Measurements from ENCODE around the gene TBL1XR1.

TBL1XR1 gene

DNA sequence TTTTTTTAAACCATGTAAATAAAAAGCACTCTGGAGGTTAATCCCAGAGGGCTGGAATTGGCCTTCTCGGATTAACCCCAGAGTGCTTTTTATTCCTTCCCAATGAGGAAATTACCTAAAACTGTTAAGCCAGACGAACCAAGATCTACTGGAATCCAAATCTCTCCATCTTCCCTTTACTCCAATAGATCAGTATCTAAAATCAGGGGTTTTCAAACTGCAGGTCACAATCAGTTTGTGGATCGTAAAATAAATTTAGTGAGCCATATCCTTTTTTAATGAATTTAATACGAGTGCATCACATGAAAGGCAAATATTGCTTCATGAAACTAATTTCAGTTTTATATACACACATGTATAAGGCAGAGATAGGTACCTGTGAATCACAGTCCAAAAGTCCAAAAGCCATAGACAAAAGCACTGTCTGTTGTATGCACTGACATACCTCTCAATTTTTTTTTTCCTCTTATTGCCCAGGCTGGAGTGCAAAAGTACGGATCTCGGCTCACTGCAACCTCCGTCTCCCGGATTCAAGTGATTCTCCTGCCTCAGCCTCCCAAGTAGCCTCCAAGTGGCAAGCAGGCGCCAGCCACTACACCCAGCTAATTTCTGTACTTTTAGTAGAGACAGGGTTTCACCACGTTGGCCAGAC, 61.3 kb downstream of the TBL1XR1 start:
- Histone ChIP-seq H3K9ac (ENCODE audit: low read length) (no peak overlapping the region), H3K4me1 (ENCODE audit: insufficient read depth, low read length) (peaks cover 20% of the 10 kb centered on the region)

DNA sequence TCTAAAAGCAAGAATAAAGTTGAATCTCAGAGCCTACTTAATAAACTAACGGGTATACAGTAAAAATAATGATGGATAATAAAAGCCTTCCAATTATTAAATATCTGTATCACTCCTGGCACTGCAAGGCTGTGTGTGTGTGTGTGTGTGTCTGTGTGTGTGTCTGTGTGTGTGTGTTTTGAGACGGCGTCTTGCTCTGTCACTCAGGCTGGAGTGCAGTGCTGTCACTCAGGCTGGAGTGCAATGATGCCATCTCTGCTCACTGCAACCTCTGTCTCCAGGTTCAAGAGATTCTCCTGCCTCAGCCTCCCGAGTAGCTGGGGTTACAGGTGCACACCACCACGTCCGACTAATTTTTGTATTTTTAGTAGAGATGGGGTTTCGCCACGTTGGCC, 62.5 kb downstream of the TBL1XR1 start:
- Histone ChIP-seq H3K27me3 (ENCODE audit: control insufficient read depth in 1 of 2, insufficient read depth in 2 of 2, low read length in 2 of 2) (no peaks in the 10 kb centered on the region), H3K9ac (ENCODE audit: low read length) (no peak overlapping the region), H3K9me3 (ENCODE audit: low read length) (no peaks in the 10 kb centered on the region), H3K27ac (ENCODE audit: low read depth, low read length) (no peak overlapping the region), H3K4me1 (ENCODE audit: insufficient read depth, low read length) (peaks cover 20% of the 10 kb centered on the region), H3K36me3 (ENCODE audit: insufficient read depth, low read length) (no peaks in the 10 kb centered on the region), H3K4me3 (ENCODE audit: low read depth in 1 of 2, low read length in 2 of 2) (no peak overlapping the region)

More for the DNA sequence above, 61.3 kb downstream of the TBL1XR1 start:
- Histone ChIP-seq H3K27me3 (ENCODE audit: control insufficient read depth in 1 of 2, insufficient read depth in 2 of 2, low read length in 2 of 2) (no peaks in the 10 kb centered on the region), H3K9me3 (ENCODE audit: low read length) (no peaks in the 10 kb centered on the region), H3K36me3 (ENCODE audit: insufficient read depth, low read length) (no peaks in the 10 kb centered on the region), H3K27ac (ENCODE audit: low read depth, low read length) (no peak overlapping the region), H3K4me3 (ENCODE audit: low read depth in 1 of 2, low read length in 2 of 2) (no peak overlapping the region)

DNA sequence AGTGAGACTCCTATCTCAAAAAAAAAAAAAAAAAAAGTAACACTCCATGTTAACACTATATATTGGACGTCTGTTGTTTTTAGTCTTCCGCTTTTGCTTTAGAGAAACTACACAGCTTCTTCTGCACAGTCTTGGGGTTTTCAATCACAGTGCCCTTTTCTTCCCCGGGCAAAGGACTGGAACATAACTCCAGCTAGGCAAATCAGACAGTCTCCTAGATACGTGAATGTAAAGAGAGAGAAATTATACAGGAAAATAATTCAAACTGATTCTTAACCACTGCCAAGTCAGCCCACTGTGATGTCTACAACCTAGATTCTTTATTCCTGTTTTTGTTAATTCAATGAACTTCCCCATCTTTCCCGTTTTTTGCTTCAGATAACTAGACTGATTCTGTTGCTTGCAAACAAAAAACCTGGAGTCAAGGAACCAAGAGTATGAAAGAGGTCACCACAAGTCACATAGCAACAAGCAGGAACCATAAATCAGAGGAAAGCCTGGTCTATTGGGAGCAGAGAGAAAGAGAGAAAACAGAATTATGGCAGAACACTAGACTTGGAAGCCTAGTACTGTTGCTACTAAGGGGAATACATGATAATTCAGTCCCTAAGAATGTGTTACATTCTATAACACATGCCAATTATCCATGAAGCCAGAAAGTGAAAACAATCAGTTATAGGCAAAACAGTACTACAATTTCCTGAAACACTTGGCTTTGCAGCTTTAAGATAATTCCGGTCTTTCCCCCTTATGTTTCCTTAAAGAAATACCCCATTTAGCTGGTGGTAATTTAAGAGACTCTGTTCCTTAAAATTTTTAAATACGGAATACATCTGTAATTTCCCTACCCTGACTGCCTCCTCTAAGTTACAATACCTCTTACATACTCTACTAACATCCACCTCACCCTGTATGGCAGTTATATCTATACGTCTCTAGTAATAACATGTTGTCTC, 63.1 kb downstream of the TBL1XR1 start:
- no peaks in the 10 kb centered on the region for H3K27me3 ChIP-seq (ENCODE audit: control insufficient read depth in 1 of 2, insufficient read depth in 2 of 2, low read length in 2 of 2)
- H3K9me3 ChIP-seq (ENCODE audit: low read length), result no peaks in the 10 kb centered on the region
- no peaks in the 10 kb centered on the region for H3K36me3 ChIP-seq (ENCODE audit: insufficient read depth, low read length)
- H3K4me3 ChIP-seq (ENCODE audit: low read depth in 1 of 2, low read length in 2 of 2), result no peak overlapping the region
- peaks cover 20% of the 10 kb centered on the region for H3K4me1 ChIP-seq (ENCODE audit: insufficient read depth, low read length)
- no peak overlapping the region for H3K9ac ChIP-seq (ENCODE audit: low read length)
- H3K27ac ChIP-seq (ENCODE audit: low read depth, low read length), result peak overlapping the region; percentile 39

DNA sequence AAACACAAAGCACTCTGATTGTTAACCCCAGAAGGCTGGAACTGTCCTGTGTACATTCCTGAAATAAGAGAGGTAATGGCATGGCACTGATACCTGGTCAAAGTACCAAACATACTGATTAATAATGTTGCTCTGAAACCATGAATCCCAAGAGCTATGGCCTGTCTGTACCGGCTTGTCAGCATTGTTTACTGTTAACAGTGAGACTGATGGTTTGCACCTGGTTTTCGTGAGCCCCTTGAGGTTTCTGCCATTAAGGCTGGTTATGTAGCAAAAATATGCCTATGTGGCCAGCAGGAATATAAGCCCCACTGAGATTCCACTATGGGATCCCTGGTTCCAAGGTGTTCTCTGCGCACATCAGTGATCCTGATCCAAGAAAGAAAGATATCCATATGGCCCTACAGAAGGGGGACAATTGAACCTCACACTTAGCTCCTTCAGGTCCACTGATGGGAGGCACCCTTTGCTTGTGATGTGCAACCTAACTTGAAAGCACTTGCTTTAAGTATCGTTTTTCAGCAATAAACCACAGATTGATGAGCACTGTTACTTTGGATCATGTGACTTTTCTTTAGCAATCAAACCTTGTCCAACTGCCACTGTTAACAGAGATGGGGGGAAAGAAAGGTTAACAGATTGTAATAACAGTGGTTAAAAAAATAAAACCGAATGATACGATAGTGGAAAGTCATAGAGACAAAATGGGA, 65.2 kb downstream of the TBL1XR1 start:
- Histone ChIP-seq H3K9me3 (ENCODE audit: low read length) (no peaks in the 10 kb centered on the region), H3K4me1 (ENCODE audit: insufficient read depth, low read length) (peaks cover 22% of the 10 kb centered on the region), H3K36me3 (ENCODE audit: insufficient read depth, low read length) (no peaks in the 10 kb centered on the region), H3K27me3 (ENCODE audit: control insufficient read depth in 1 of 2, insufficient read depth in 2 of 2, low read length in 2 of 2) (no peaks in the 10 kb centered on the region), H3K27ac (ENCODE audit: low read depth, low read length) (no peak overlapping the region), H3K4me3 (ENCODE audit: low read depth in 1 of 2, low read length in 2 of 2) (no peak overlapping the region), H3K9ac (ENCODE audit: low read length) (no peak overlapping the region)

DNA sequence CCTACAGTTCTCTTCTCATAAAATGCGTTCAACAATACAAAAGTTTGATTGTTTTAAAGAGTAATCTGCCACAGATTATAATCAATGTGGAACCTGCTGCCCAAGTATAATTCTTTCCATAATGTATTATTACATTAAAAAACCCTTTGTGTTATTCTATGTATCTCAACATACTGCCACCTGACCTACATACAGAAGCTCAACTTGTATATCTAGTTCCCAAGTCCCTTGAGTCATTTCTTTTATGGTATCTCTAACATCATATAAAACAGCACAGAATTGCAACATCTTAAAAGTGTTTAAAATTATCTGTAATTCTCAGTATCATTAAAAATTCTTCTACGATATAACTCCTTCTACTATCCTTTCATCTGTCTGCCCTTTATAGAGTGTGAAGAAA, 70.3 kb downstream of the TBL1XR1 start:
- Histone ChIP-seq H3K36me3 (ENCODE audit: insufficient read depth, low read length) (no peaks in the 10 kb centered on the region), H3K27ac (ENCODE audit: low read depth, low read length) (no peak overlapping the region), H3K4me3 (ENCODE audit: low read depth in 1 of 2, low read length in 2 of 2) (no peak overlapping the region), H3K27me3 (ENCODE audit: control insufficient read depth in 1 of 2, insufficient read depth in 2 of 2, low read length in 2 of 2) (no peaks in the 10 kb centered on the region), H3K9ac (ENCODE audit: low read length) (no peak overlapping the region), H3K9me3 (ENCODE audit: low read length) (no peaks in the 10 kb centered on the region), H3K4me1 (ENCODE audit: insufficient read depth, low read length) (peaks cover 53% of the 10 kb centered on the region)

DNA sequence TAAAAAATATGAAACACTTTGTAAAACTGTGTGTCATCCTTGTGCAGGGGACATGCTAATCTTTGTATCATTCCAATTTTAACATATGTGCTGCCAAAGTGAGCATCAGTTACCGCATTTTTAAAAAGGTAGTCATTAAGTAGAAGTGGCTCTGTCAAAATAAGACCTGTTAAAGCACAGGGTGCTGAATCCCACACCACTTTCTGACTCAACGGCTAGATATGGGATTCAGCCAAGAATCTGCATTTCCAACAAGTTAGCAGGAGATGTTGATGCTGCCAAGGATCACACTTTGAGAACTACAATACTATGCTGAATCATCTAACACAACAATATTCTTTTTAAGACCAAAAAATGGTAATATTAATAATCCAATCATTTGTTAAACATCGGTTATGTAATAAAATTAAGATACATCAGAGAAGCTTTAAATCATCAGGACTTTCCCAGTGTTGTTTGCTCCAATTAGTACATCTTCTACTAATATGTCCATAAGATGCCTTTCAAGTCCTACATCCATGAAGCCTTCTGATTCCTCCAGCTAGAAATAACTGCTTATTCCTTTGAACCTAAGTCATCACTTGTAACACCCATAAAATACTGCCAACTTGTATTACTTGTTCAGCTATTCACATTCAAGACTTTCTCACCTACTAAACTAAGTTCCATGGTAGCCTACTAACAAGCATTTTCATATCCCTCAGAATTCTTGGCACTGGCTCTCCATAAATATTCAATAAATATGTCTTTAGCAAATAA, 71.1 kb downstream of the TBL1XR1 start:
- Histone ChIP-seq H3K4me1 (ENCODE audit: insufficient read depth, low read length) (peaks cover 53% of the 10 kb centered on the region), H3K27me3 (ENCODE audit: control insufficient read depth in 1 of 2, insufficient read depth in 2 of 2, low read length in 2 of 2) (no peaks in the 10 kb centered on the region), H3K36me3 (ENCODE audit: insufficient read depth, low read length) (no peaks in the 10 kb centered on the region), H3K9ac (ENCODE audit: low read length) (no peak overlapping the region), H3K9me3 (ENCODE audit: low read length) (no peaks in the 10 kb centered on the region), H3K27ac (ENCODE audit: low read depth, low read length) (no peak overlapping the region), H3K4me3 (ENCODE audit: low read depth in 1 of 2, low read length in 2 of 2) (no peak overlapping the region)

DNA sequence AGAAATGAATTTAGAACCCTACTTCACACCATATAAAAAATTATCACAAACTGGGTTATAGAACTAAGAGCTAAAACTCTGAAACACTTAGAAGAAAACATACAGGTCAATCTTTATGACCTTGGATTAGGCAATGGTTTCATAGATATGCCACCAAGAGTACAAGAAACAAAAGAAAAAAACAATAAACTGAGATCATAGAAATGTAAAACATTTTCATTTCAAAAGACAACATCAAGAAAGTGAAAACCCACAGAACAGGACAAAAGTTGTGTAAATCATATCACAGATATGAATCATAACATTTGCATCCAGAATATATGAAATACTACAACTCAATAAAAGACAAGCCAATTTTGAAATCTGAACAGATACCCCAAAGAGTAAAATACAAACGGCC, 72.4 kb downstream of the TBL1XR1 start:
- Histone ChIP-seq H3K4me1 (ENCODE audit: insufficient read depth, low read length) (peaks cover 63% of the 10 kb centered on the region), H3K27ac (ENCODE audit: low read depth, low read length) (peak overlapping the region; percentile 1), H3K4me3 (ENCODE audit: low read depth in 1 of 2, low read length in 2 of 2) (no peak overlapping the region)

DNA sequence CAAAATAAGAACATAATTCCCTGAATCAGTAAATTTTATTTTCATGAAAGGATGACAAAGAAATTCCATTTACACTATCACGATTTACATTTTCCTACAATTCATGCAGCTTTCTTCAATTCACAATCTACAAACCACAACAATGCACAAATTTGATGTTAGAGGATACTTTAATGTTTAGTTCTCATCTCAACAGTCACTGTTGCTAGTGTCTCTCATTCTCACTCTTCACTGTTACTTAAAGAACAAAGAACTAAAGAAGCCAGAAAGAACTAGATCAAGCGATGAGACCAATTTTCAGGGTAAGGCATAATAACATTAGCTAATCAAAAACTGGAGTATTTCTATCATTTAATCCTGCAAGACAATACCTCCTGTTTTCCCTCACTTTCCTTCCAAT, 73.5 kb downstream of the TBL1XR1 start:
- H3K36me3 ChIP-seq (ENCODE audit: insufficient read depth, low read length), result no peaks in the 10 kb centered on the region
- H3K9me3 ChIP-seq (ENCODE audit: low read length), result no peaks in the 10 kb centered on the region
- peaks cover 63% of the 10 kb centered on the region for H3K4me1 ChIP-seq (ENCODE audit: insufficient read depth, low read length)
- no peak overlapping the region for H3K9ac ChIP-seq (ENCODE audit: low read length)
- H3K27me3 ChIP-seq (ENCODE audit: control insufficient read depth in 1 of 2, insufficient read depth in 2 of 2, low read length in 2 of 2), result no peaks in the 10 kb centered on the region
- no peak overlapping the region for H3K4me3 ChIP-seq (ENCODE audit: low read depth in 1 of 2, low read length in 2 of 2)
- no peak overlapping the region for H3K27ac ChIP-seq (ENCODE audit: low read depth, low read length)

More for the DNA sequence above, 72.4 kb downstream of the TBL1XR1 start:
- H3K9ac ChIP-seq (ENCODE audit: low read length), result no peak overlapping the region
- no peaks in the 10 kb centered on the region for H3K9me3 ChIP-seq (ENCODE audit: low read length)
- no peaks in the 10 kb centered on the region for H3K36me3 ChIP-seq (ENCODE audit: insufficient read depth, low read length)
- H3K27me3 ChIP-seq (ENCODE audit: control insufficient read depth in 1 of 2, insufficient read depth in 2 of 2, low read length in 2 of 2), result no peaks in the 10 kb centered on the region

DNA sequence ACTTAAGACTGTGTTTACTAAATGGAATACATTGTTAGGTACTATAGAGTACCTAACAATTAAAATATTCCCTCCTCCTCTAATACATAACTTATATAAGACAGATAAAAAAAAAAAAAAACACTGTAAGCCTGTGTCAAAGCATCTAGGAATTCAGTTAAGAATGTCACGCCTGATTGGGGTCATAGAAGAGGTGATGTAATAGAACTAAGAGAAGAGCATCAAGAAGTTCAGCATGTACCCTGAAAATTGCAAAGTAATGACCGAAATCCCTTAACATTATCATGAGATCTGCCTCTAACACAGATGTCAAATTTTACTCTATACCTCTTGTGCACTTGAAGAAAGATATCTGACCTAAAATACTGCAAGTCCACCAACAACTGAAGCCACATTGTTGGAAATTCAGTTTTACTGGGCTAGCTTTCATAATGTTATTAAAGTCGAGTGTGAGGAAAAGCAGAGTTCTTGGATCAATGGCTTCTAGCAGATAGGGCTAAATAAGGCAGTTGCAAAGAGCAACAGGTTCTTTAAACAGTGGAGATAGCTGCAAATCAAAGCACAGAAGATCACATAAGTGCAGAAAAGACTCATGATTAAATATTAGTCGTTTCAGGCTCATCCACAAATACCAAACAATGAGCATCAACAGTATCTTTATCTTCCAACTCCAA, 75.0 kb downstream of the TBL1XR1 start:
- Histone ChIP-seq H3K27ac (ENCODE audit: low read depth, low read length) (peak overlapping the region; percentile 14), H3K9ac (ENCODE audit: low read length) (no peak overlapping the region), H3K36me3 (ENCODE audit: insufficient read depth, low read length) (no peaks in the 10 kb centered on the region), H3K4me3 (ENCODE audit: low read depth in 1 of 2, low read length in 2 of 2) (peak overlapping the region in 1 of 2 donors; percentile 0), H3K4me1 (ENCODE audit: insufficient read depth, low read length) (peaks cover 74% of the 10 kb centered on the region), H3K27me3 (ENCODE audit: control insufficient read depth in 1 of 2, insufficient read depth in 2 of 2, low read length in 2 of 2) (no peaks in the 10 kb centered on the region), H3K9me3 (ENCODE audit: low read length) (no peaks in the 10 kb centered on the region)

DNA sequence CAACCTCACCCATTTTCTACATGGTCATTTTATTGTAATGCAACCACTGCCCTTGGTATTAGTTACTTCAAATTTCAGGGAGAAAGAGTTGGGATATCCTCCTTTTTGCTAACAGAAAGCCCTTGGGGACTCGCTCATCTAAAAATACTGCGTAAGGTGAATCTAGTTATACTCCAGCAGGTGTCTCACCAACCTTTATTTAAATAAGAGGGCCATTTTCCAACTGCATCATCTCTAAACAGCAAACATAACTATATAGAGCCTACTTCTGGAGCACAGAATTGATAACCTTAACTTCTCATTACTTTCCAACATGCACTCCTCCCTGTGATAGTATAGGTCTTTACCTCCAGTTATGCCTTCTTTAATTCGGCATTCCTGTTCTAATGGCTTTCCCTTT, 77.5 kb downstream of the TBL1XR1 start:
- no peak overlapping the region for H3K4me3 ChIP-seq (ENCODE audit: low read depth in 1 of 2, low read length in 2 of 2)
- peaks cover 66% of the 10 kb centered on the region for H3K4me1 ChIP-seq (ENCODE audit: insufficient read depth, low read length)
- H3K9me3 ChIP-seq (ENCODE audit: low read length), result no peaks in the 10 kb centered on the region
- no peak overlapping the region for H3K27ac ChIP-seq (ENCODE audit: low read depth, low read length)
- H3K36me3 ChIP-seq (ENCODE audit: insufficient read depth, low read length), result no peaks in the 10 kb centered on the region
- no peak overlapping the region for H3K9ac ChIP-seq (ENCODE audit: low read length)
- no peaks in the 10 kb centered on the region for H3K27me3 ChIP-seq (ENCODE audit: control insufficient read depth in 1 of 2, insufficient read depth in 2 of 2, low read length in 2 of 2)
